22Rv1 (cell line): ENCODE results near the gene CNTNAP2.

Source experiments
- ZFX ChIP-seq: fragments of 450-650 bp; IDR thresholded peaks from 2 replicates; pipeline ENCODE4 v1.6.1; 2017; ENCODE audit warnings: antibody characterized with exemption, borderline replicate concordance
- TF ChIP-seq, protein P1 (sequence below): fragments of 450-650 bp; IDR thresholded peaks from 2 replicates; pipeline ENCODE4 v1.5.1; 2017; ENCODE audit warnings: mild to moderate bottlenecking

DNA sequence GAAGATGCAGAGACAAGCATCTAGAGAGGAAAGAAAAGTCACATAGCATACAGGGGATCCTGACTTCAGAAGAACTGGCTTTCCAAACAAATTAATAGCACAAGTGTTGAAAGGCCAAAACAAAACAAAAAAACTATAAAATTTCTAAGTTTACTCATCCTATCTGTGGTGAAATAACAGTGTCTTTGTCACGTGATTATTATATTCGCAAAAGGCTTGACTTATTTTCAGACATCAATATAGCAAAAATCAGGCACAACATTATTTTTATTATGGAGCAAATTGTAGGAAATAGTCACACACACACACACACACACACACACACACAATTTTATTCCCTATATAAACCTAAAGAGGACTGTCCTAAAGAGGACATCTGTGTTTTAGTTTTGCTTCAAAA lies 272.3 kb downstream of the CNTNAP2 start:
- TF ChIP-seq, protein P1, sequence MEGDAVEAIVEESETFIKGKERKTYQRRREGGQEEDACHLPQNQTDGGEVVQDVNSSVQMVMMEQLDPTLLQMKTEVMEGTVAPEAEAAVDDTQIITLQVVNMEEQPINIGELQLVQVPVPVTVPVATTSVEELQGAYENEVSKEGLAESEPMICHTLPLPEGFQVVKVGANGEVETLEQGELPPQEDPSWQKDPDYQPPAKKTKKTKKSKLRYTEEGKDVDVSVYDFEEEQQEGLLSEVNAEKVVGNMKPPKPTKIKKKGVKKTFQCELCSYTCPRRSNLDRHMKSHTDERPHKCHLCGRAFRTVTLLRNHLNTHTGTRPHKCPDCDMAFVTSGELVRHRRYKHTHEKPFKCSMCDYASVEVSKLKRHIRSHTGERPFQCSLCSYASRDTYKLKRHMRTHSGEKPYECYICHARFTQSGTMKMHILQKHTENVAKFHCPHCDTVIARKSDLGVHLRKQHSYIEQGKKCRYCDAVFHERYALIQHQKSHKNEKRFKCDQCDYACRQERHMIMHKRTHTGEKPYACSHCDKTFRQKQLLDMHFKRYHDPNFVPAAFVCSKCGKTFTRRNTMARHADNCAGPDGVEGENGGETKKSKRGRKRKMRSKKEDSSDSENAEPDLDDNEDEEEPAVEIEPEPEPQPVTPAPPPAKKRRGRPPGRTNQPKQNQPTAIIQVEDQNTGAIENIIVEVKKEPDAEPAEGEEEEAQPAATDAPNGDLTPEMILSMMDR = no peak
- TF ChIP-seq ZFX = no peak
